Smooth muscle cell (in vitro differentiated cells): Measurements from ENCODE around the gene ATP11B. TPM values are rescaled to one million over a fixed set of nuclear protein-coding genes. Genes with fewer than 3 reads are reported as not detected.
"Not testable (repeated sequence)": the region's sequence is repeated elsewhere in the genome, so short reads cannot be mapped to it uniquely, and the experiment has no call there.

Source experiments
- DNase-seq: peaks from one replicate; lab custom pipeline; 2025; ENCODE audit not compliant: unreplicated experiment; lab: John Stamatoyannopoulos, UW
- H2AFZ ChIP-seq: fragments of 200-600 bp; sonication (generic); 2 replicates; pipeline ENCODE4 v1.6.0; 2016; ENCODE audit warnings: antibody characterized with exemption, low read depth, mild to moderate bottlenecking
- H3F3A ChIP-seq: fragments of 200-600 bp; sonication (generic); 2 replicates; pipeline ENCODE4 v1.6.0; 2017; ENCODE audit warnings: antibody characterized with exemption, low read depth
- H3K27ac ChIP-seq: fragments of 200-600 bp; sonication (generic); 2 replicates; pipeline ENCODE4 v1.5.1; 2016; ENCODE audit warnings: low read depth, mild to moderate bottlenecking
- H3K27me3 ChIP-seq: fragments of 200-600 bp; sonication (generic); 2 replicates; pipeline ENCODE4 v1.6.1; 2016; ENCODE audit warnings: low read depth, mild to moderate bottlenecking
- H3K36me3 ChIP-seq: fragments of 200-600 bp; sonication (generic); 2 replicates; pipeline ENCODE4 v1.5.1; 2016; ENCODE audit warnings: low read depth
- H3K4me1 ChIP-seq: fragments of 200-600 bp; sonication (generic); 2 replicates; pipeline ENCODE4 v1.5.1; 2016; ENCODE audit warnings: low read depth
- H3K4me2 ChIP-seq: fragments of 200-600 bp; sonication (generic); 2 replicates; pipeline ENCODE4 v1.6.0; 2016; ENCODE audit warnings: mild to moderate bottlenecking
- H3K4me3 ChIP-seq: fragments of 200-600 bp; sonication (generic); 2 replicates; pipeline ENCODE4 v1.5.1; 2016; ENCODE audit warnings: mild to moderate bottlenecking
- H3K79me2 ChIP-seq: fragments of 200-600 bp; sonication (generic); 2 replicates; pipeline ENCODE4 v1.6.0; 2016; ENCODE audit warnings: low read depth, mild to moderate bottlenecking
- H3K9ac ChIP-seq: fragments of 200-600 bp; sonication (generic); 2 replicates; pipeline ENCODE4 v1.6.0; 2016; ENCODE audit warnings: low read depth
- H3K9me3 ChIP-seq: fragments of 200-600 bp; sonication (generic); replicated peaks from 2 replicates; pipeline ENCODE4 v1.5.1; 2016; ENCODE audit warnings: low read depth
- H4K20me1 ChIP-seq: fragments of 200-600 bp; sonication (generic); 2 replicates; pipeline ENCODE4 v1.6.0; 2016; ENCODE audit warnings: low read depth
- CTCF ChIP-seq: fragments of 200-600 bp; sonication (generic); IDR thresholded peaks from 2 replicates; pipeline ENCODE4 v1.5.1; 2017; ENCODE audit warnings: borderline replicate concordance, mild to moderate bottlenecking, antibody characterized with exemption; ENCODE audit not compliant: insufficient read depth, poor library complexity, severe bottlenecking
- WGBS: methylation state at CpG from one replicate; pipeline ENCODE4 v1.1.7; 2016; ENCODE audit warnings: low lambda C conversion rate; 5-methylcytosine and 5-hydroxymethylcytosine counted together
- polyA plus RNA-seq: library from polyadenylated mRNA; unstranded; fragments of >200 nt; fragmentation: Nextera tagmentation; extraction: Ambion mirVana; gene quantifications from 2 replicates; pipeline ENCODE4 v1.2.1, GENCODE V29; 2016
- total RNA-seq: library from RNA; depleted of rRNA; stranded (reverse); fragments of >200 nt; gene quantifications from 2 replicates; pipeline ENCODE4 v1.2.3, GENCODE V29; 2014

The ATP11B gene
- total and polyA plus RNA-seq, 2 experiments from 2014 or later, result 12.0 to 48.7 TPM

GRCh38 chr3:182795389-182795782 lies 2.1 kb downstream of the ATP11B start:
- H3K4me3 ChIP-seq, result peak overlapping the region; percentile 96

DNA sequence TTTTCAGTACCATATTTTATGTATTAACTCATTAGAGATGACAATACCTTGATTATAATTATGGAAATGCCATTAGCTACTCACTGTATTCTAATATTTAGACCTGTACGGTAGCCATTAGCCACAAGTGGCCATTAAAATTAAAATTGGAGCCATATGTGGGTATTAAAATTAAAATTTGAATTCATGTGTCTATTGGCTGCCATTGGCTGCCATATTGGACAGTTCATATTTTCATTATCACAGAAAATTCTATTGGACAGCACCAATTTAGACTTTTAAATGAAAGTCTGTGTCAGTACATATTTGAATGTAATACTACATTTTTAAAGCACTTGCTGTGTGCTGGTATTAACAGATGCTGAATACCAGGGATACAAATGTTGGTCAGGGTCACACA lies 3.0 kb downstream of the ATP11B start:
- H3K4me2 ChIP-seq, result no peak overlapping the region
- DNase-seq, result no peak
- H3K79me2 ChIP-seq, result peaks cover 70% of the 10 kb centered on the region
- H3K9me3 ChIP-seq, result no peaks in the 10 kb centered on the region
- H3K4me1 ChIP-seq, result peaks cover 16% of the 10 kb centered on the region
- no peak overlapping the region for H2AFZ ChIP-seq
- no peaks in the 10 kb centered on the region for H3K27me3 ChIP-seq
- H3K36me3 ChIP-seq, result no peaks in the 10 kb centered on the region
- 100% methylated on average over 1 of the region's 1 CpG for WGBS
- H3K27ac ChIP-seq, result no peak overlapping the region
- no peak overlapping the region for H3K4me3 ChIP-seq
- H4K20me1 ChIP-seq, result peaks cover 65% of the 10 kb centered on the region
- peaks cover 3% of the 10 kb centered on the region for H3F3A ChIP-seq
- no peak for TF ChIP-seq CTCF
- H3K9ac ChIP-seq, result no peak overlapping the region

More at GRCh38 chr3:182795389-182795782, 2.1 kb downstream of the ATP11B start:
- no peak for TF ChIP-seq CTCF
- Histone ChIP-seq H3K9me3 (no peaks in the 10 kb centered on the region), H3K36me3 (no peaks in the 10 kb centered on the region), H2AFZ (peak overlapping the region; percentile 74), H4K20me1 (peaks cover 56% of the 10 kb centered on the region), H3K27ac (peak overlapping the region; percentile 88), H3K27me3 (no peaks in the 10 kb centered on the region), H3K4me1 (peaks cover 16% of the 10 kb centered on the region), H3K79me2 (peaks cover 61% of the 10 kb centered on the region), H3K4me2 (peak overlapping the region; percentile 98), H3F3A (peaks cover 3% of the 10 kb centered on the region), H3K9ac (peak overlapping the region; percentile 94)
- 15% methylated on average over 3 of the region's 3 CpGs for WGBS
- DNase-seq, result no peak

DNA sequence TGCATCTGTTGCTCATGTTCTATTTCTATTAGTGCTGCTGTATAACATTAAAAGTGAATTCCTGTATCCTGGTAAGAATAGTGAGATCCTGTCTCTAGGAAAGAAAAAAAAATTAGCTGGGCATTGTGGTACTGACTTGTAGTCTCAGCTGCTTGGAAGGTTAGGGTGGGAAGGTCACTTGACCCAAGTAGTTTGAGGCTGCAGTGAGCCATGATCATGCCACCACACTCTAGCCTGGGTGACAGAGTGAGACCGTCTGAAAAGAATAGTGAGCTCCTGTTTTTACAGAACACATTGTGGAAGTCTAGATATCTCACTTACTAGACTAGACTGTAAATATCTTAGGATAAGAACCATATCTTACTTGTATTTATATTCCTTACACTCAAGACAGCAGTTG lies 4.6 kb downstream of the ATP11B start:
- no peak overlapping the region for H3K9ac ChIP-seq
- peaks cover 81% of the 10 kb centered on the region for H4K20me1 ChIP-seq
- no peaks in the 10 kb centered on the region for H3K36me3 ChIP-seq
- H3K27ac ChIP-seq, result no peak overlapping the region
- WGBS, result 91% methylated on average over 1 of the region's 1 CpG
- no peak for TF ChIP-seq CTCF
- no peaks in the 10 kb centered on the region for H3K9me3 ChIP-seq
- H3K4me2 ChIP-seq, result no peak overlapping the region
- no peaks in the 10 kb centered on the region for H3K27me3 ChIP-seq
- H3K4me3 ChIP-seq, result no peak overlapping the region
- H3K79me2 ChIP-seq, result peaks cover 83% of the 10 kb centered on the region
- DNase-seq, result no peak
- peaks cover 28% of the 10 kb centered on the region for H3K4me1 ChIP-seq
- H2AFZ ChIP-seq, result no peak overlapping the region
- peaks cover 3% of the 10 kb centered on the region for H3F3A ChIP-seq

DNA sequence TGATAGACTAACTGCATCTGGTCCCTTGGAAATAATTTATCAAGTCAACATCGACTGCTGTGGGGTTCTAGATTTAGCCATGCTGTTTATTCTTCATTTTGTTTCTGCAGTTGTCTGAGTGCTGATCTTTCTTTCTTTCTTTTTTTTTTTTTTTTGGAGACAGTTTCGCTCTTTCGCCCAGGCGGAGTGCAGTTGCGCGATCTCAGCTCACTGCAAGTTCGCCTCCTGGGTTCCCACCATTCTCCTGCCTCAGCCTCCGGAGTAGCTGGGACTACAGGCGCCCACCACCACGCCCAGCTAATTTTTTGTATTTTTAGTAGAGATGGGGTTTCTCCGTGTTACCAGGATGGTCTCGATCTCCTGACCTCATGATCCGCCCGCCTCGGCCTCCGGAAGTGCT lies 5.8 kb downstream of the ATP11B start:
- H3K4me2 ChIP-seq, H3K36me3 ChIP-seq, H3K27ac ChIP-seq, DNase-seq, H3K9me3 ChIP-seq, H3K27me3 ChIP-seq, H3K9ac ChIP-seq, H3F3A ChIP-seq, H2AFZ ChIP-seq, H3K4me3 ChIP-seq: not testable (repeated sequence)
- Histone ChIP-seq H3K4me1 (peaks cover 28% of the 10 kb centered on the region), H4K20me1 (peaks cover 94% of the 10 kb centered on the region), H3K79me2 (peaks cover 96% of the 10 kb centered on the region)
- 98% methylated on average over 16 of the region's 16 CpGs for WGBS
